ENCODE results near the gene BRDT. TPM values are rescaled to one million over a fixed set of nuclear protein-coding genes. Genes with fewer than 3 reads are reported as not detected.
"Not testable (repeated sequence)": the region's sequence is repeated elsewhere in the genome, so short reads cannot be mapped to it uniquely, and the experiment has no call there.

BRDT gene
- total and polyA plus RNA-seq, 2 donors: under 0.01 to 0.18 TPM

GRCh38 chr1:92016720-92017316 is 67.6 kb downstream of the BRDT start:
- no peaks in the 10 kb centered on the region for H3K36me3 ChIP-seq (ENCODE audit: control insufficient read depth in 2 of 2, insufficient read depth in 2 of 2, low read length in 1 of 2)
- H3K4me3 ChIP-seq (ENCODE audit: low read length in 2 of 2): no peak overlapping the region
- WGBS: 62% methylated on average over 5 of the region's 5 CpGs
- H3K27ac ChIP-seq (ENCODE audit: low read depth in 1 of 2, low read length in 1 of 2): no peak overlapping the region
- H3K9me3 ChIP-seq (ENCODE audit: control insufficient read depth in 2 of 2, insufficient read depth in 1 of 2, low read length in 1 of 2): no peaks in the 10 kb centered on the region
- peaks cover 3 to 5% of the 10 kb centered on the region in 2 donors for H3K4me1 ChIP-seq (ENCODE audit: control insufficient read depth in 2 of 2, insufficient read depth in 2 of 2, low read length in 2 of 2)
- no peaks in the 10 kb centered on the region for H3K27me3 ChIP-seq (ENCODE audit: control insufficient read depth in 2 of 2, insufficient read depth in 1 of 2, low read length in 1 of 2)
- DNase-seq (ENCODE audit: low read depth in 6 of 9, low spot score in 9 of 9): peak in 4 of 9 donors; percentile 5 to 53 (median 14)

- Histone ChIP-seq H3K27ac (ENCODE audit: low read depth in 1 of 2, low read length in 1 of 2) (no peak overlapping the region), H3K9me3 (ENCODE audit: control insufficient read depth in 2 of 2, insufficient read depth in 1 of 2, low read length in 1 of 2) (peaks cover 0 to 3% of the 10 kb centered on the region in 2 donors), H3K27me3 (ENCODE audit: control insufficient read depth in 2 of 2, insufficient read depth in 1 of 2, low read length in 1 of 2) (no peaks in the 10 kb centered on the region), H3K36me3 (ENCODE audit: control insufficient read depth in 2 of 2, insufficient read depth in 2 of 2, low read length in 1 of 2) (no peaks in the 10 kb centered on the region), H3K4me3 (ENCODE audit: low read length in 2 of 2) (no peak overlapping the region), H3K4me1 (ENCODE audit: control insufficient read depth in 2 of 2, insufficient read depth in 2 of 2, low read length in 2 of 2) (peaks cover 3 to 5% of the 10 kb centered on the region in 2 donors)
- DNase-seq (ENCODE audit: low read depth in 6 of 9, low spot score in 9 of 9): no peak
- WGBS: 32% methylated on average over 2 of the region's 2 CpGs
Observed at GRCh38 chr1:92017656-92018055, 68.5 kb downstream of the BRDT start.

GRCh38 chr1:92026042-92026441 is 76.8 kb downstream of the BRDT start:
- H3K27ac ChIP-seq (ENCODE audit: low read depth in 1 of 2, low read length in 1 of 2); DNase-seq (ENCODE audit: low read depth in 6 of 9, low spot score in 9 of 9); H3K36me3 ChIP-seq (ENCODE audit: control insufficient read depth in 2 of 2, insufficient read depth in 2 of 2, low read length in 1 of 2); H3K9me3 ChIP-seq (ENCODE audit: control insufficient read depth in 2 of 2, insufficient read depth in 1 of 2, low read length in 1 of 2); H3K4me3 ChIP-seq (ENCODE audit: low read length in 2 of 2): not testable (repeated sequence)
- WGBS: 98% methylated on average over 29 of the region's 29 CpGs
- Histone ChIP-seq H3K27me3 (ENCODE audit: control insufficient read depth in 2 of 2, insufficient read depth in 1 of 2, low read length in 1 of 2) (peaks cover 6 to 11% of the 10 kb centered on the region in 2 donors), H3K4me1 (ENCODE audit: control insufficient read depth in 2 of 2, insufficient read depth in 2 of 2, low read length in 2 of 2) (peaks cover 9 to 11% of the 10 kb centered on the region in 2 donors)

- peaks cover 6 to 11% of the 10 kb centered on the region in 2 donors for H3K27me3 ChIP-seq (ENCODE audit: control insufficient read depth in 2 of 2, insufficient read depth in 1 of 2, low read length in 1 of 2)
- H3K4me3 ChIP-seq (ENCODE audit: low read length in 2 of 2): no peak overlapping the region
- no peak for DNase-seq (ENCODE audit: low read depth in 6 of 9, low spot score in 9 of 9)
- H3K4me1 ChIP-seq (ENCODE audit: control insufficient read depth in 2 of 2, insufficient read depth in 2 of 2, low read length in 2 of 2): peaks cover 9 to 11% of the 10 kb centered on the region in 2 donors
- H3K36me3 ChIP-seq (ENCODE audit: control insufficient read depth in 2 of 2, insufficient read depth in 2 of 2, low read length in 1 of 2): no peaks in the 10 kb centered on the region
- peaks cover 0 to 7% of the 10 kb centered on the region in 2 donors for H3K9me3 ChIP-seq (ENCODE audit: control insufficient read depth in 2 of 2, insufficient read depth in 1 of 2, low read length in 1 of 2)
- WGBS: 68% methylated on average over 9 of the region's 9 CpGs
- no peak overlapping the region for H3K27ac ChIP-seq (ENCODE audit: low read depth in 1 of 2, low read length in 1 of 2)
Observed at GRCh38 chr1:92026806-92027205, 77.6 kb downstream of the BRDT start.

GRCh38 chr1:92029241-92029922 is 80.2 kb downstream of the BRDT start:
- Histone ChIP-seq H3K4me3 (ENCODE audit: low read length in 2 of 2) (peak overlapping the region; percentile 5 to 55), H3K9me3 (ENCODE audit: control insufficient read depth in 2 of 2, insufficient read depth in 1 of 2, low read length in 1 of 2) (peaks cover 0 to 4% of the 10 kb centered on the region in 2 donors), H3K36me3 (ENCODE audit: control insufficient read depth in 2 of 2, insufficient read depth in 2 of 2, low read length in 1 of 2) (no peaks in the 10 kb centered on the region), H3K27me3 (ENCODE audit: control insufficient read depth in 2 of 2, insufficient read depth in 1 of 2, low read length in 1 of 2) (peaks cover 6 to 11% of the 10 kb centered on the region in 2 donors), H3K27ac (ENCODE audit: low read depth in 1 of 2, low read length in 1 of 2) (no peak overlapping the region), H3K4me1 (ENCODE audit: control insufficient read depth in 2 of 2, insufficient read depth in 2 of 2, low read length in 2 of 2) (peaks cover 9 to 11% of the 10 kb centered on the region in 2 donors)
- 49% methylated on average over 31 of the region's 31 CpGs for WGBS
- no peak for DNase-seq (ENCODE audit: low read depth in 6 of 9, low spot score in 9 of 9)

- H3K27ac ChIP-seq (ENCODE audit: low read depth in 1 of 2, low read length in 1 of 2): no peak overlapping the region
Observed at GRCh38 chr1:92030656-92031107, 81.5 kb downstream of the BRDT start.

GRCh38 chr1:92031281-92032110 is 82.3 kb downstream of the BRDT start:
- peaks cover 0 to 3% of the 10 kb centered on the region in 2 donors for H3K9me3 ChIP-seq (ENCODE audit: control insufficient read depth in 2 of 2, insufficient read depth in 1 of 2, low read length in 1 of 2)
- H3K36me3 ChIP-seq (ENCODE audit: control insufficient read depth in 2 of 2, insufficient read depth in 2 of 2, low read length in 1 of 2): no peaks in the 10 kb centered on the region
- no peak overlapping the region for H3K27ac ChIP-seq (ENCODE audit: low read depth in 1 of 2, low read length in 1 of 2)
- peaks cover 9 to 11% of the 10 kb centered on the region in 2 donors for H3K4me1 ChIP-seq (ENCODE audit: control insufficient read depth in 2 of 2, insufficient read depth in 2 of 2, low read length in 2 of 2)
- no peak for DNase-seq (ENCODE audit: low read depth in 6 of 9, low spot score in 9 of 9)
- WGBS: 94% methylated on average over 6 of the region's 6 CpGs
- peaks cover 6 to 11% of the 10 kb centered on the region in 2 donors for H3K27me3 ChIP-seq (ENCODE audit: control insufficient read depth in 2 of 2, insufficient read depth in 1 of 2, low read length in 1 of 2)
- H3K4me3 ChIP-seq (ENCODE audit: low read length in 2 of 2): no peak overlapping the region

More at GRCh38 chr1:92030656-92031107, 81.5 kb downstream of the BRDT start:
- Histone ChIP-seq H3K4me1 (ENCODE audit: control insufficient read depth in 2 of 2, insufficient read depth in 2 of 2, low read length in 2 of 2) (peaks cover 9 to 11% of the 10 kb centered on the region in 2 donors), H3K9me3 (ENCODE audit: control insufficient read depth in 2 of 2, insufficient read depth in 1 of 2, low read length in 1 of 2) (peaks cover 0 to 4% of the 10 kb centered on the region in 2 donors), H3K36me3 (ENCODE audit: control insufficient read depth in 2 of 2, insufficient read depth in 2 of 2, low read length in 1 of 2) (no peaks in the 10 kb centered on the region), H3K4me3 (ENCODE audit: low read length in 2 of 2) (peak overlapping the region; percentile 53 to 55), H3K27me3 (ENCODE audit: control insufficient read depth in 2 of 2, insufficient read depth in 1 of 2, low read length in 1 of 2) (peaks cover 6 to 11% of the 10 kb centered on the region in 2 donors)
- 14% methylated on average over 4 of the region's 4 CpGs for WGBS
- peak in 3 of 9 donors; percentile 9 to 44 (median 13) for DNase-seq (ENCODE audit: low read depth in 6 of 9, low spot score in 9 of 9)

- 95% methylated on average over 6 of the region's 6 CpGs for WGBS
- no peak for DNase-seq (ENCODE audit: low read depth in 6 of 9, low spot score in 9 of 9)
Observed at GRCh38 chr1:92037400-92037799, 88.2 kb downstream of the BRDT start.

More at GRCh38 chr1:92037400-92037799, 88.2 kb downstream of the BRDT start:
- H3K27me3 ChIP-seq (ENCODE audit: control insufficient read depth in 2 of 2, insufficient read depth in 1 of 2, low read length in 1 of 2): no peaks in the 10 kb centered on the region
- no peaks in the 10 kb centered on the region for H3K36me3 ChIP-seq (ENCODE audit: control insufficient read depth in 2 of 2, insufficient read depth in 2 of 2, low read length in 1 of 2)
- H3K27ac ChIP-seq (ENCODE audit: low read depth in 1 of 2, low read length in 1 of 2): no peak overlapping the region
- H3K4me3 ChIP-seq (ENCODE audit: low read length in 2 of 2): no peak overlapping the region
- no peaks in the 10 kb centered on the region for H3K4me1 ChIP-seq (ENCODE audit: control insufficient read depth in 2 of 2, insufficient read depth in 2 of 2, low read length in 2 of 2)
- H3K9me3 ChIP-seq (ENCODE audit: control insufficient read depth in 2 of 2, insufficient read depth in 1 of 2, low read length in 1 of 2): no peaks in the 10 kb centered on the region
